ENCODE data around the gene ATG12.

Gene ATG12

GRCh38 chr5:115806986-115807653, 34.2 kb downstream of the ATG12 start:
- no peak for DNase-seq

DNA sequence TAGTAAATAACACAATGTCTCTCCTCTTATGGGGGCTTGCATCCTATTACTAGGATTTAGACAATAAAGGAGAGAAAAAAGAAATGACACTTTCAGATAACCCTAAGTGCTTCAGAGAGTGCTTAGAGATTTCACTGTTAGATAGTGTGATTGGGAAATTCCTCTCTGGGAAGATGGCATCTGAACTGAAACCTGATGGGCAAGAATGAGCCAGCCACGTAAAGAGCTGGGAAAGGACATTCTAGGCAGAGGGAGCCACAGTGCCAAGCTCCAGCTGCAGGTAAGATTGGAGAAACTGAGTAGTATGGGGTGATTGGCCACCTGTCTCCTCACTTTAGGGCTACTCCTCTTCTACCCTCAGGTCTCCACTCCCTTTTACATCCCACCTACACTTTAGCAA, 39.4 kb downstream of the ATG12 start:
- DNase-seq, result no peak

GRCh38 chr5:115801152-115801551, 40.2 kb downstream of the ATG12 start:
- DNase-seq, result no peak

- DNase-seq, result no peak
These were observed 41.3 kb downstream of the ATG12 start for GRCh38 chr5:115800108-115800507.

DNA sequence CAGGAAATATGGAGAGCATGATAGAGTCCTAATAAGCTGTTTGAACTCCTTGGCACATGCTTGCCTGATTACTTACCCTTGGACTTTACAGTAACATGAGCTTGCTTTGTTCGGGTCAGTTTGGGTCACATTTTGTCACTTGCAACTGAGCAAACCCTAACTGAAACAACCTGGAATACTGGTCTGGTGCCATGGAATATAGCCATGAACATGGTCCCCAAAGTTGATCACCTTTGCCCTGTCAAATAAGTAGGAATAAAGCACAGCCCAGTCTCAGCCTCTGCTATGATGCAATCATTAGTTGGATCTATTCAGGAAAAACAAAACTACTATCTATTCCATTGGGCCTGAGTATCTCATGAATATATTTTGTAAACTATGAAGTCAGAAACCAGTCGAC, 43.1 kb downstream of the ATG12 start:
- no peak for DNase-seq

- DNase-seq, result no peak
These were observed 44.7 kb downstream of the ATG12 start for GRCh38 chr5:115796656-115797055.

DNA sequence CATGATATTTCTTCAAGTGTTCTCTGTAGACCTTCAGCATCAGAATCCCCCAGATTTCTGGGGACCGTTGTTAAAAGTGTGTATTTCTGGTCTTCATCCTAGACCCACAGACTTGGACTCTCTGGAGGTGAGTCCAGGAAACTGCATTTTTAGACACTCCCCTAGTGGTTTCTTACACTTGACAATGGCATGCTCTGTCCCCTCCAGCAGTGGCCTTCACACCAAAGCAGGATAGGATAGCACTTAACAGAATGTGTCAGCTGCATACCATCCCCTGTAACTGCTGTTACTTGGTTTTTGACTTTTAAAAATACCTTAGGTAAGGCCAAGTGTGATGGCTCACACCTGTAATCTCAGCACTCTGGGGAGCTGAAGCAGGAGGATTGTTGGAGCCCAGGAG, 45.7 kb downstream of the ATG12 start:
- DNase-seq, result no peak

- DNase-seq, result no peak
These were observed 52.9 kb downstream of the ATG12 start for GRCh38 chr5:115788440-115788839.

DNA sequence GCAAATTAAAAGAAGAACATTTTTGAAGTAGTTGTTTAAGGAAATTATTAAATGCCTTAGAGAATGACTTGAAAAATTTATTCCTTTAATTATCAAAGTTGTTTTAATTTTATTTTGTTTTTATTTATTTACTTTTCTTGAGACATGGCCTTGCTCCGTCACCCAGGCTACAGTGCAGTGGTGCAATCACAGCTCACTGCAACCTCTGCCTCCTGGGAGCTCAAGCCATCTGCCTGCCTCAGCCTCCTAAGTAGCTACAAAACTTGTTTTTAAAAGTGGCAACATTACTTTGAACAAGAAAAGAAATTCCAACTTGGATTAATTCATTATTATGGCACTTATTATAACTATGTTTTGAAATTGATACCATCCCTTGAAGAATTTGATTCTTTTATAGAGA, 53.9 kb downstream of the ATG12 start:
- no peak for DNase-seq

GRCh38 chr5:115785381-115786065, 55.8 kb downstream of the ATG12 start:
- DNase-seq, result no peak

DNA sequence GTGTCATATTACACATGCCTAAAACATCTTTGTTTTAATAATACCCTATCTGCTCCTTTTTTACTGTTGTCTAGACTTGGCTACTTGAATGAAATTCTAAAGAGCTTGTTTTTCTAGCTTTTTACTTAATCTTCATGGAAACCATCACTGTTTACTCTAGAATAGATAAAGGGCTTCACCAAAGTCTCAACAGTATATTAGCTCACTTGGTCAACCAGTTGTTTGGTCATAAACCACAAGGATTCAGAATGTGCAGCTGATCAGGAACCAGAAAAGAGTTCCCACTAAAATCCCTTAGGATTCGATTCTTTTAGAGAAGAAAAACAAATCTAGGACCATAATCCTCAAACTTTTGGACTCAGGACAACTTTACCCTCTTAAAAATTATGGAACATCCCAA, 62.9 kb downstream of the ATG12 start:
- no peak for DNase-seq
